ELR (cell line): Measurements from ENCODE around the gene VPS37B.
"Not testable (repeated sequence)": the region's sequence is repeated elsewhere in the genome, so short reads cannot be mapped to it uniquely, and the experiment has no call there.

Experiments used
- DNase-seq: peaks from one replicate; pipeline ENCODE4 v3.0.0-alpha.2; 2015; ENCODE audit warnings: low read depth

VPS37B gene

DNA sequence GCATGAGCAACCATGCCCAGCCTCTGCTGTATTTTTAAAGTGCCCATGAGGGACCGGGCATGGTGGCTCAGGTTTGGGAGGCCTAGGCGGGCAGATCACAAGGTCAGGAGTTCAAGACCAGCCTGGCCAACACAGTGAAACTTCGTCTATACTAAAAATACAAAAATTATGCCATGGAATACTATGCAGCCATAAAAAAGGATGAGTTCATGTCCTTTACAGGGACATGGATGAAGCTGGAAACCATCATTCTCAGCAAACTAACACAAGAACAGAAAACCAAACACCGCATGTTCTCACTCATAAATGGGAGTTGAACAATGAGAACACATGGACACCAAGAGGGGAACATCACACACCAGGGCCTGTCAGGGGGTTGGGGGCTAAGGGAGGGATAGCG is 9.3 kb upstream of the VPS37B start:
- DNase-seq: not testable (repeated sequence)

- no peak for DNase-seq
Observed at GRCh38 chr12:122903693-122904034, 7.7 kb upstream of the VPS37B start.

DNA sequence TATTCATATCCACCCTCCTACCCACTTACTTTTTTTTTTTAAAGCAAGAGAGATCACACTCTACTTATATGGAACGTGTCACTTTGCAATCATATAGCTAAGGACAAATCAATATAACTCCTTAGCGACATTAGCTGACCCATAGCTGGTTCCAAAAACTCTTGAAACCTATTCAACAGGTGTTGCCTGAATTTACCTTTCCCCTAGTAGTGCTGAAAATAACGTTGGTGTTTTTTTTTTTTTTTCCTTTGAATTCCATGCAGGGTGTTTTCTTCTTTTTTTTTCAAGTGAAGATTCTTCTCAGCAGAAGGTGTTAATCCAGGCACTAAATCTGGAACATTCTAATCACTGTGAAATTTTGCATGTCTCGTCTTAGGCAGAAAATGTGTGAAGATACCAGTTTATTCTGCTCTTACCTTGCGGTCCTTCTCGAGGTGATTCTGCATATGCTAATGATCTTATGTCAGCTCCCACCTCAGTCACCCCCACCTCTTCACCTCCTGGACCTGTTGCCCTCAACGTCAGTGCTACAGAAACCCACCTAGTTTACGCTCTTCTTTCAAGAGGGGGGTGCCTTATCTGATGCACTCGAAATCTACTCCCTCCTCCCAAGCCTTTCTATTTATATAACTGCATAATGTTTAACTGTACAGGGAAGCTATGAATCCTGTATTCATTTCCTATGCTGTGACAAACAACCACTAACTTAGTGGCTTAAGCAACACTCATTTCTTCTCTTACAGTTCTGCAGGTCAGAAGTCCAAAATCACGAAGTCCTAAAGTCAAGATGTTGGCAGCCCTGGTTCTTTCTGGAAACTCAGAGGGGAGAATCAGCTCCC is 7.1 kb upstream of the VPS37B start:
- DNase-seq: no peak

DNA sequence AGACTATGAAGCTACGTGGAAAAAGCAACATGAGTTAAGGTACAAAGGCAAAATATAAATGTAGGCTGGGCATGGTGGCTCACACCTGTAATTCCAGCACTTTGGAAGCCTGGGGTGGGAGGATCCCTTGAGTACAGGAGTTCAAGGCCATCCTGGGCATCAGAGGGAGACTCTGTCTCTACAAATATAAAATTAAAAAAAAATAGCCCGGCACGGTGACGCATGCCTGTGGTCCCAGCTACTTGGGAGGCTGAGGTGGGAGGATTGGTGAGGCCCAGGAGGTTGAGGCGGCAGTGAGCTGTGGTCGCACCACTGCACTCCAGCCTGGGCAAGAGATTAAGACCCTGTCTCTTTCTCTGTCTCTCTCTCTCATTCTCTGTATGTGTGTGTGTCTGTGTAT is 4.0 kb upstream of the VPS37B start:
- DNase-seq: no peak

DNA sequence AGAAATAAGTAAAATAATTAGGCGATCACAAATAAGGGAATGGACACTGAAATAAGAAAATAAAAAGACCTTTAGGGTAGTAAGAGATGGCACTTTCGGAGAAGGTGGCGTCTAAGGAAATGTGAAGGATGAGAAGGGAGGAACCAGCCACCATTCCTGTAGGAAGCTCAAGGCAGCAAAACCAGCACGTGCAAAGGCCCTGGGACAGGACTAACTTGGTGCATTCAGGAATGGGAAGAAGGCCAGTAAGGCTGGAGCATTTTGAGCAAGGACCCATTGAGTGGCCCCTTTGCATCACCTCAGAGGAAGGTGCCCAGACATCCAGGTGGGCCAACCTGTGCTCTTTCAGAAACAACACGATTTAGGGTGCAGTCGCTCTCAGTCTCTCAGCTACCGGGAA is 738 bp upstream of the VPS37B start:
- DNase-seq: no peak

GRCh38 chr12:122895320-122895703 is 612 bp downstream of the VPS37B start:
- peak; percentile 48 for DNase-seq

- no peak for DNase-seq
Observed at GRCh38 chr12:122894193-122895121, 1.5 kb downstream of the VPS37B start.

GRCh38 chr12:122893208-122894153 is 2.4 kb downstream of the VPS37B start:
- DNase-seq: no peak

GRCh38 chr12:122892724-122893123 is 3.2 kb downstream of the VPS37B start:
- DNase-seq: not testable (repeated sequence)

- peak; percentile 89 for DNase-seq
Observed at GRCh38 chr12:122891661-122892525, 4.0 kb downstream of the VPS37B start.

GRCh38 chr12:122889761-122890520 is 6.0 kb downstream of the VPS37B start:
- DNase-seq: no peak

DNA sequence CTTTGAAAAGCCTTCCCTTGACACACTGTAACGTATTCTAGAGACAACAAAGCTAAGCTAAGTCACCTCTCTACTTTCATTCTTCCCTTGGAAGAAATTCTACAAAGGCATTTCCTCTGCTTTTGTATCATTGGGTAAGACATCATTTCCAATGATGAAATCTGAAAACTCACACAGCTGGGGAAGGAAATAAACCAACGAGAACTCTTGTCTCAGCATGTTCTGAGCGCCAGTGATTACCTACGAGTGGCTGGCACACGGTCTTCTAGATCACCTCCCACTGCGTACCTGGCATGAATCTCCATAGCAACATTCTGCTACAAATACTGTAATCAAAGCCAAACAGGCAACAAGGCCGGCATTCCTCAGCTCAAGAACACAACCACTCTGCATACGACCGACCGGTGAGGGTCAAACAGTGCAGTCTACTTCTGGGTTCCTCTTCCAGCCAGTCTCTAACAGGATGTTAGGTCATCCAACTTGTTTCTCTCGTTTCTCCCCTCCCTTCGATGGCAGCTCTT is 7.6 kb downstream of the VPS37B start:
- peak; percentile 67 for DNase-seq

DNA sequence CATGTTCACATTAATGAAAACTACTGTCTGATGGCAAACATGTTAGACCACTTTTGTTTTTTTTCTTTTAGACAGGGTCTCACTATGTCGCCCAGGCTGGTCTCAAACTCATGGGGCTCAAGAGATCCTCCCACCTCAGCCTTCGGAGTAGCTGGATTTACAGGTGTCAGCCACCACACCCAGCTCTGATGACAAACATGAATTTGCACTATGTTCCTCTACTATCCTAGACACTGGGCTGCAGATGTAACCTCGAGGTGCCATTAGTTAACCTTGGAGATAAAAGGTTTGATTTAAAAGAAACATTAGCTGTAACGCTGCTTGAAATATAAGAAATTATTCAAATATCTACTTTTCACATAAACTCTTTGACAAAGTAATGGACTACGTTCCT is 8.1 kb downstream of the VPS37B start:
- DNase-seq: no peak

- peak; percentile 94 for DNase-seq
Observed at GRCh38 chr12:122886851-122887818, 8.8 kb downstream of the VPS37B start.

DNA sequence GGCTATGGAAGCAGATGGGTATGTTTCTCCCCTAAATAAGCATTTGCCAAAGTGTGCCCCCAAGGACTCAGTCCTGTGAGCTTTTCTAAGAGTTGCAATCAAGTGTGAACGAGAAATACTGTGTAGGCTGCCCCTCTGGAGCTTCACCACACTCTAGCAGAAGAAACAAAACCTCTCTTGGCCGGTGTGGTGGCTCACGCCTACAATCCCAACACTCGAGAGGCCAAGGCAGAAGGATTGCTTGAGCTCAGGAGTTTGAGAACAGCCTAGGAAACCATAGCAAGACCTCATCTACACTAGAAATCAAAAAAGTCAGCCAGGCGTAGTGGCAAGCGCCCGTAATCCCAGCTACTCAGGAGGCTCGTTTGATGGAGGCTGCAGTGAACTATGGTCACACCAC is 9.8 kb downstream of the VPS37B start:
- no peak for DNase-seq

DNA sequence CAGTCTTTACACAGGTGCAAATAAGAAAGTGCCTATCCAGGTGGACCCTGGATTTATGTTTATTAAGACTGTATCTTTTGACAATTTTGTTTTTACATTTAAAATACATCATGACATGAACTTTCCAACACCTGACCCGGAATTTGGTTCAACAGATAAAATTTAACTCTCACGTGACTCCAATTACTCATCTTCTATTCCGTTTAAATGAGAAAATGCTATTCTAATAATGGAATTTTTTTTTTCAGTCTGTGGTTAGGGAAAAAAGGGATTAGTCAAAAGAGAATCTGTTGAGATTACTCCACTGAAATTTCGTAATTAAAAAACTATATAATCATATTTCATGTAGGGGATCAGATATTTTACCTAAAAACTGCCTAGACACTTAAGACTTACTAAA is 11.1 kb downstream of the VPS37B start:
- peak; percentile 71 for DNase-seq

GRCh38 chr12:122884091-122884826 is 11.7 kb downstream of the VPS37B start:
- DNase-seq: no peak

DNA sequence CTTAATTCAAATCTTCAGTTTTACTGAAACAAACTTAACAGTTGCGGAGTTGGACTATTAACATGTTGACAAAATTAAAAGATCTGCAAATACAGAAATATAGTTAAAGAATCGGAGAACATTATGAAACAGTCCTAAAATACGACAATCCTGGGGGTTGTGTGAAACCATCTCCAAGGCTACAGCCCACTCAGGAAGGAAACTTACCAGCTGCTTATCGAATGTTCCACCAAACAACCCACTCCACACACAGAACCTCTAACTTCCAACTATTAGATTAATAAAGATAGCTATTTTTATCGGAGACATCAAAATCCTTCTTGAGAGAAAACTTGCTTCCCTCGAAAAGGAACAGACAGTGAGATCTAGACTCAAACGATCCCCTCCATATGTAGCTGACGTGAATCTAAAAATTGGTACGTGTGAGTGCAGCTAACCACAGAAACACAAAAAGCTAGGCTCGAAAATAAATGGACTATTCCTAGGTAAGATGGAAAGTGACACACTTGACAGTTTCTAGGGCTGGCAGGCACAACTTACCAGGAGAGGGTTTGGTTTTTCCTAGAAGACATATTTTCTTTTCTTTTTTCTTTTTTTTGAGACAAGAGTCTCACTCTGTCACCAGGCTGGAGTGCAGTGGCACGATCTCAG is 12.9 kb downstream of the VPS37B start:
- DNase-seq: no peak
